K562 (cell line): ENCODE results near the gene C9orf50. TPM values are rescaled to one million over a fixed set of nuclear protein-coding genes. Genes with fewer than 3 reads are reported as not detected.

Experiments
- ATAC-seq: fragments of 200-7000 bp; cut with Tn5 transposase; 3 replicates; pipeline ENCODE4 v1.9.1; 2020; ENCODE audit warnings: moderate library complexity
- BruUV-seq: library from RNA; stranded (reverse); fragments of 400-500 nt; replicated peaks from 2 replicates; lab custom pipeline; 2021; lab: Mats Ljungman, UMichigan
- CTCF ChIA-PET: fragments of 300-600 bp; formaldehyde crosslinking; extraction: SDS; loops from one replicate; lab custom pipeline; 2021; ENCODE audit warnings: low intra/inter-chr PET ratio; lab: Yijun Ruan, JAX
- POLR2A ChIA-PET: fragments of 300-600, 350-650 bp; sonication (Branson Sonifier 250); formaldehyde crosslinking; extraction: SDS; loops from one replicate; lab custom pipeline; 2021; ENCODE audit warnings: antibody characterized with exemption, inconsistent platforms; lab: Yijun Ruan, JAX
- DNase-seq, 4 experiments: peaks; one replicate each; pipeline versions ENCODE4 v3.0.0 to v3.0.0-alpha.2; 2011 to 2018; ENCODE audit warnings: low spot score in 3 of 4, mixed read lengths in 3 of 4; ENCODE audit errors: extremely low read depth in 1 of 4
- FAIRE-seq: peaks from 2 replicates; lab custom pipeline; 2011; peaks lifted over from hg19 to GRCh38; lab: Jason Lieb, UNC
- H2AFZ ChIP-seq: 2 replicates; pipeline ENCODE4 v1.6.0; 2011; ENCODE audit warnings: low read depth, low read length, control low read depth, inconsistent platforms
- H3K27ac ChIP-seq: fragments of 200-600 bp; 3 replicates; pipeline ENCODE4 v1.8.0; 2011; ENCODE audit warnings: low read depth, mild to moderate bottlenecking, control low read depth, inconsistent platforms, low read length, moderate library complexity, mixed read lengths; ENCODE audit errors: extremely low read depth
- H3K27me3 ChIP-seq, 2 experiments: fragments of 300-600 bp in 1 of 2; 2 replicates in 1 of 2; 3 replicates in 1 of 2; pipeline versions ENCODE4 v1.6.0 to v1.8.0; 2011; ENCODE audit warnings: inconsistent platforms in 2 of 2, low read length in 2 of 2, mild to moderate bottlenecking in 1 of 2, mixed read lengths in 1 of 2, moderate library complexity in 1 of 2; ENCODE audit not compliant: control insufficient read depth in 2 of 2, insufficient read depth in 2 of 2
- H3K36me3 ChIP-seq: fragments of 300-600 bp; 3 replicates; pipeline ENCODE4 v1.8.0; 2011; ENCODE audit warnings: mild to moderate bottlenecking, low read length, inconsistent platforms; ENCODE audit not compliant: control insufficient read depth, insufficient read depth
- H3K4me1 ChIP-seq, 2 experiments: fragments of 200-600 bp in 1 of 2; replicated peaks in 1 of 2; 2 replicates in 1 of 2; 3 replicates in 1 of 2; pipeline versions ENCODE4 v1.5.1 to v1.8.0; 2011; ENCODE audit warnings: inconsistent platforms in 2 of 2, low read length in 2 of 2, mild to moderate bottlenecking in 1 of 2, mixed read lengths in 1 of 2, moderate library complexity in 1 of 2; ENCODE audit not compliant: control insufficient read depth in 2 of 2, insufficient read depth in 2 of 2
- H3K4me2 ChIP-seq: 2 replicates; pipeline ENCODE4 v1.6.1; 2011; ENCODE audit warnings: low read length, control low read depth, inconsistent platforms, mixed read lengths; ENCODE audit not compliant: insufficient read depth
- H3K4me3 ChIP-seq: fragments of 200-600 bp; sonication (generic), shearing (Covaris generic); 2 replicates; pipeline ENCODE4 v1.5.1; 2016; ENCODE audit warnings: control low read depth, inconsistent platforms
- H3K79me2 ChIP-seq: fragments of 200-600 bp; 3 replicates; pipeline ENCODE4 v1.8.0; 2011; ENCODE audit warnings: low read length, inconsistent platforms; ENCODE audit not compliant: control insufficient read depth, insufficient read depth
- H3K9ac ChIP-seq, 2 experiments: 2 replicates each; pipeline versions ENCODE4 v1.6.0 to v1.6.1; 2011; ENCODE audit warnings: low read depth in 2 of 2, low read length in 2 of 2, control low read depth in 1 of 2, inconsistent platforms in 1 of 2, mild to moderate bottlenecking in 1 of 2, mixed read lengths in 1 of 2; ENCODE audit not compliant: insufficient read depth in 1 of 2
- H3K9me1 ChIP-seq: one replicate; pipeline ENCODE4 v1.6.0; 2011; ENCODE audit warnings: inconsistent platforms, mild to moderate bottlenecking, low read length, moderate library complexity; ENCODE audit not compliant: control insufficient read depth, insufficient read depth
- H3K9me3 ChIP-seq: replicated peaks from 2 replicates; pipeline ENCODE4 v1.5.1; 2011; ENCODE audit warnings: low read depth, low read length, inconsistent platforms; ENCODE audit not compliant: control insufficient read depth, insufficient read depth
- H4K20me1 ChIP-seq: replicated peaks from 2 replicates; pipeline ENCODE4 v1.6.1; 2011; ENCODE audit warnings: low read length, inconsistent platforms, mixed read lengths; ENCODE audit not compliant: control insufficient read depth, insufficient read depth
- HCFC1 ChIP-seq: IDR thresholded peaks from 2 replicates; pipeline ENCODE4 v1.6.1; 2012; ENCODE audit warnings: low read depth, low read length, improper control_type of control experiment
- KLF6 ChIP-seq: fragments of 250-450 bp; sonication (Bioruptor Pico); IDR thresholded peaks from 2 replicates; pipeline ENCODE4 v1.4.0; 2020; ENCODE audit warnings: mild to moderate bottlenecking, moderate library complexity, borderline replicate concordance
- NBN ChIP-seq: fragments of 450-650 bp; IDR thresholded peaks from 2 replicates; pipeline ENCODE4 v1.6.1; 2016; ENCODE audit warnings: low read depth, mild to moderate bottlenecking
- SMAD2 ChIP-seq: fragments of 150-350 bp; IDR thresholded peaks from 2 replicates; pipeline ENCODE4 v1.6.1; 2014; ENCODE audit warnings: low read depth, mild to moderate bottlenecking, low read length
- SREBF1 ChIP-seq: fragments of 150-350 bp; IDR thresholded peaks from 2 replicates; pipeline ENCODE4 v1.6.1; 2014; ENCODE audit warnings: antibody characterized with exemption, low read depth, low read length, borderline replicate concordance
- SRSF9 ChIP-seq: fragments of 200-400 bp; formaldehyde crosslinking; IDR thresholded peaks from 2 replicates; pipeline ENCODE4 v1.6.1; 2017; ENCODE audit warnings: low read depth, low read length, borderline replicate concordance
- TOE1 ChIP-seq, 2 experiments: fragments of 450-650 bp in 1 of 2; sonication (generic) in 1 of 2; formaldehyde crosslinking in 1 of 2; IDR thresholded peaks; 2 replicates each; pipeline versions ENCODE4 v1.7.1 to v1.8.0; 2016 to 2022; ENCODE audit warnings: borderline replicate concordance in 2 of 2, mild to moderate bottlenecking in 2 of 2, antibody characterized with exemption in 1 of 2, inconsistent platforms in 1 of 2, low read depth in 1 of 2, missing genetic modification reagents in 1 of 2, moderate library complexity in 1 of 2
- XRCC3 ChIP-seq: fragments of 450-650 bp; IDR thresholded peaks from 2 replicates; pipeline ENCODE4 v1.6.1; 2017; ENCODE audit warnings: mild to moderate bottlenecking, moderate library complexity
- ZNF224 ChIP-seq: sonication (generic); formaldehyde crosslinking; IDR thresholded peaks from 2 replicates; pipeline ENCODE4 v1.8.0; 2022; ENCODE audit warnings: mild to moderate bottlenecking, missing genetic modification reagents
- WGBS: fragments of 100-300 bp; shearing (Covaris generic); methylation state at CpG from one replicate; pipeline ENCODE4 v1.1.6; 2016; ENCODE audit warnings: low coverage, mixed read lengths; ENCODE audit not compliant: insufficient coverage; ENCODE audit errors: missing lambda C conversion rate; 5-methylcytosine and 5-hydroxymethylcytosine counted together
- in situ Hi-C: fragments of 300-500 bp; cut with MboI; formaldehyde crosslinking; loops from 4 replicates; pipeline ENCODE4 v1.15.0; 2018; ENCODE audit warnings: inconsistent platforms, mixed read lengths
- intact Hi-C: fragments of 100-400 bp; cut with micrococcal nuclease; formaldehyde crosslinking; loops from 2 replicates; pipeline ENCODE4 v1.14.2; 2022
- polyA plus RNA-seq, 8 experiments: library from polyadenylated mRNA; depleted of rRNA in 4 of 8; stranded (reverse) in 5 of 8; unstranded in 3 of 8; fragments of >200 nt; fragmentation: Nextera tagmentation in 2 of 8; fragmentation: Illumina TruSeq in 1 of 8; extraction: Ambion mirVana in 2 of 8; extraction: Trizol in 1 of 8; gene quantifications; 2 replicates each; pipeline versions ENCODE4 v1.2.1 to v1.2.3, GENCODE V29; 2011 to 2014; ENCODE audit warnings: inconsistent platforms in 1 of 8, missing spikeins in 1 of 8
- total RNA-seq, 7 experiments: library from RNA; depleted of rRNA in 6 of 7; stranded (reverse); fragments of >200 nt in 6 of 7; fragmentation: Illumina TruSeq in 2 of 7; extraction: Trizol in 2 of 7; gene quantifications; 2 replicates each; pipeline versions ENCODE4 v1.2.1 to v1.2.3, GENCODE V29; 2011 to 2021; ENCODE audit warnings: low replicate concordance in 1 of 7
- TF ChIP-seq, protein P1 (sequence below): fragments of 200-800 bp; sonication (Bioruptor generic); IDR thresholded peaks from 2 replicates; pipeline ENCODE4 v1.6.1; 2017; ENCODE audit warnings: missing genetic modification characterization, missing compliant biosample characterization
- TF ChIP-seq, protein P2 (sequence below): sonication (generic); formaldehyde crosslinking; IDR thresholded peaks from 2 replicates; pipeline ENCODE4 v1.8.1; 2023; ENCODE audit warnings: mild to moderate bottlenecking, missing genetic modification reagents

C9orf50 gene
- total and polyA plus RNA-seq, 9 of the 15 experiments (the other 6 are each of a cell fraction or from before 2014, with no cell fraction given), result not detected

DNA sequence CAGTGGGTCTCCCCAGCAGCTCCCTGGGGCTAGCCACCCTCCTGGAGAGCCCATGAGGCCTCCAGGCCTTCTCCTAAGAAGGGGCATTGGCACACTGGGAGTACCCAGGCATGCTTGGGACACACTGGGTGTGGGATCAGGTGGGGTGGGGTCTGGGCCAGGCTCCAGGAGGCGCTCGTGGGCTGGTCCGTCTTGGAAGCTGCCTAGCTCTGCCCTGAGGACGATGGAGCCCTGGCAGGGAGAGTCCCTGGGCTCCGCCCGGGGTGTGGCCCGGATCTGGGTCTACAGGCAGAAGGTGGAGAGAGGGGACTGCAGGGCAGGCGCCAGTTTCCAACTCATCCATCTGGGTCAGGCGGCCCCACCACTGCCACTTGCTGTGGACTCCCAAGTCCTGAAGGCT, 46.9 kb upstream of the C9orf50 start:
- BruUV-seq, result no TSS peak
- FAIRE-seq, result no peak
- Histone ChIP-seq H3K4me3 (no peak overlapping the region), H3K4me2 (no peak overlapping the region), H3K9ac (no peak overlapping the region), H3K9me3 (no peaks in the 10 kb centered on the region), H3K79me2 (no peaks in the 10 kb centered on the region), H3K4me1 (peaks cover 0 to 37% of the 10 kb centered on the region in 2 experiments; a peak in 2 of 5 replicates), H3K27ac (no peak overlapping the region), H4K20me1 (peaks cover 9% of the 10 kb centered on the region; the same call in 1 of the 2 replicates), H3K9me1 (peaks cover 3% of the 10 kb centered on the region), H3K27me3 (peaks cover 18 to 54% of the 10 kb centered on the region in 2 experiments), H3K36me3 (no peaks in the 10 kb centered on the region; the same call in 2 of the 3 replicates), H2AFZ (no peak overlapping the region)
- POLR2A ChIA-PET, result no interaction called here
- TF ChIP-seq HCFC1 (no peak), ZNF224 (CRISPR knock-in tag) (no peak), SMAD2 (no peak), TOE1 (IDR thresholded peaks at IDR 0.05; ENCODE audit: borderline replicate concordance) (no peak), TOE1 (CRISPR knock-in tag; IDR thresholded peaks at IDR 0.05; ENCODE audit: borderline replicate concordance, low read depth) (no peak), SRSF9 (no peak), SREBF1 (no peak), KLF6 (no peak), XRCC3 (no peak), NBN (no peak)
- TF ChIP-seq, protein P1, sequence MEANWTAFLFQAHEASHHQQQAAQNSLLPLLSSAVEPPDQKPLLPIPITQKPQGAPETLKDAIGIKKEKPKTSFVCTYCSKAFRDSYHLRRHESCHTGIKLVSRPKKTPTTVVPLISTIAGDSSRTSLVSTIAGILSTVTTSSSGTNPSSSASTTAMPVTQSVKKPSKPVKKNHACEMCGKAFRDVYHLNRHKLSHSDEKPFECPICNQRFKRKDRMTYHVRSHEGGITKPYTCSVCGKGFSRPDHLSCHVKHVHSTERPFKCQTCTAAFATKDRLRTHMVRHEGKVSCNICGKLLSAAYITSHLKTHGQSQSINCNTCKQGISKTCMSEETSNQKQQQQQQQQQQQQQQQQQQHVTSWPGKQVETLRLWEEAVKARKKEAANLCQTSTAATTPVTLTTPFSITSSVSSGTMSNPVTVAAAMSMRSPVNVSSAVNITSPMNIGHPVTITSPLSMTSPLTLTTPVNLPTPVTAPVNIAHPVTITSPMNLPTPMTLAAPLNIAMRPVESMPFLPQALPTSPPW (CRISPR knock-in tag), result no peak
- TF ChIP-seq, protein P2, sequence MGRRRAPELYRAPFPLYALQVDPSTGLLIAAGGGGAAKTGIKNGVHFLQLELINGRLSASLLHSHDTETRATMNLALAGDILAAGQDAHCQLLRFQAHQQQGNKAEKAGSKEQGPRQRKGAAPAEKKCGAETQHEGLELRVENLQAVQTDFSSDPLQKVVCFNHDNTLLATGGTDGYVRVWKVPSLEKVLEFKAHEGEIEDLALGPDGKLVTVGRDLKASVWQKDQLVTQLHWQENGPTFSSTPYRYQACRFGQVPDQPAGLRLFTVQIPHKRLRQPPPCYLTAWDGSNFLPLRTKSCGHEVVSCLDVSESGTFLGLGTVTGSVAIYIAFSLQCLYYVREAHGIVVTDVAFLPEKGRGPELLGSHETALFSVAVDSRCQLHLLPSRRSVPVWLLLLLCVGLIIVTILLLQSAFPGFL (CRISPR knock-in tag), result no peak
- intact Hi-C loops, result no loop called here
- in situ Hi-C loops, result loop anchor here (10.0 to 25.0 kb wide), 2 partner anchors 669 to 757 kb away; no protein-coding TSS in a partner anchor
- CTCF ChIA-PET, result no interaction called here
- 12% methylated on average over 8 of the region's 9 CpGs for WGBS
- ATAC-seq, result no peak
- DNase-seq, result peak in 1 of 4 experiments; percentile 27
